NCI-H1694 treated with DMSO at 0.1 percent for 48 hours (cell line): Measurements from ENCODE around the gene MPDU1.

Source experiments
- DNase-seq: peaks from one replicate; lab custom pipeline; 2025; lab: John Stamatoyannopoulos, UW

Gene MPDU1

DNA sequence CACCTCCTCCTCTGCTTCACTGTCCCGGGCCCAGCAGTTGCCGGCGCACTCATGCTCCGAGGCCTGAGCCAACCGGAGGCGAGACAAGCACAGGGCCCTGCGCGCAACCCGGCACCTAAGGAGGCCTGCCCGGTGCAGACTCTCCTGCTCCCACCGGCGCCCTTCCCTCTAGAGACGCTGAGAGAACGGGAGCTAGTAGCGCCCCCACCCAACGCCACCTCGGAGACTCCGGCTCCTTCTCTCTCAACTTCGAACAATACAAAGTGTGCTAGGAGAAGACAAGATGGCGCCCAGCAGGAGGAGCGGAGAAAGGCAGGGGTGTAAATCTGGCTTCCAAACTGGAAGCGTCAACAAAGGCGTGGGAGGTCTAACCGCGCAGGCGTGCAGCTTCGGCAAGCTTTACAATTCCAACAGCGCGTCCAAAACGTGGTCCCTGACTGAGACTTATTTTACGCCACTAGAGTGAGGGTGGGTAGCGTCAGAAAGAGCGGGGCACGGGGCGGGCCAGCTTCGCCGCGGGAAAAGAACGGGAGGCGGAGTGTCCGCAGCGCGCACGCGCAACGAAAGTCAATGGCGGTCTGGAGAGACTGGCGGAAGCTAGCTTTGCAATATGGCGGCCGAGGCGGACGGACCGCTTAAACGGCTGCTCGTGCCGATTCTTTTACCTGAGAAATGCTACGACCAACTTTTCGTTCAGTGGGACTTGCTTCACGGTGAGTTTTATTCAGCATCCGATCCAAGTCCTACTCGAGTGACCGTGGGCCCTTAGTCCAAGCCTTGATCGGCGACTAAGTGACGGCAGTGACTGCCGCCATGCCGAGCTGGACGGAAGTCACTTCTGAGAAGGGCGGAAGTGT is at the start of gene MPDU1:
TSS of gene MPDU1 (plus strand) at position 600 of the 857 bp plus-strand sequence. CDS start at position 611, 11 bp downstream.
- peak; percentile 98 for DNase-seq

DNA sequence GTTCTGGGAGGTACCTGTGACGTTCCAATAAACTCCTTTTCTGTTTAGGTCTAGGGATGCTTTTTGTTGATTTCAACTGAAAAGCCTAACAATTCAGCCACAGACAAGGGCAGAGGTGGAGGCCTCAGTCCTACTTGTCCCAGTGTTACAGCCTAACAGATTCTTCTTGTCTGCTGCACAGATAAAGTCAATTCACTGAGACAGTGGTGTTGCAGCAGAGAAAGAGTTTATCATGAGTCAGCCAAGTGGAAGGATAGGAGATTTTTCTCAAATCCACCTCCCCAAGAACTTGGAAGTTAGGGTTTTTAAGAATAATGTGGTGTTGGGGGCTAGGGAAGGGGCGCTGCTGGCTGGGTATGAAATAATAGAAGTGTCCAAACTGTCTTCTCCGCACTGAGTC is 45.6 kb upstream of the MPDU1 start:
- DNase-seq = no peak

DNA sequence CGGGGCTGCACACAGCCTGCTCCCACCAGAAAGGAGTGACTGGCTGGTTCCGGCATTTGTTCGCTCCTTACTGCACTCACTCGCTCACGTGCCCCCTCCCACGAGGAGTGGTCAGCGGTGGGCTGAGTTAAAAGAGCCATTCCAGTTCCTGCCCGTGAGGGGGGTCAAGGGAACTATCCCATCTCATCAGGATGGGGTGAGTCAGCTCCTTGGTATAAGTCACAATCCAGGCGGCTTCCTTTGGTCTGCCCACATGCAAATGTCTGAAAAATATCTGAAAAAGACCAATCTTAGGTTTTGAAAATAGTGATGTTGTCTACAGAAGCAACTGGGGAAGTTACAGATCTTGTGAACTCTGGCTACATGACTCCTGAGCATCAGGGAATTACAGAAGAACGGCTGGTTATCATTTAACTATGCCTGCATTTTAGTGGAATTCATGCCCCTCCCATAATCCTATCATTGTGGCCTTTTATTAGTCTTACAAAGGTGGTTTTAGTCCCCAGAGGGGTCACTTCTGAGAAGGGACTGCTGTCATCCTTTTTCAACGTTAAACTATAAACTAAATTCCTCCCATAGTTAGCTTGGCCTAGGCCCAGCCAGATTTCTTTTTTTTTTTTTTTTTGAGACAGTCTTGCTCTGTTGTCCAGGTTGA is 44.6 kb upstream of the MPDU1 start:
- no peak for DNase-seq

DNA sequence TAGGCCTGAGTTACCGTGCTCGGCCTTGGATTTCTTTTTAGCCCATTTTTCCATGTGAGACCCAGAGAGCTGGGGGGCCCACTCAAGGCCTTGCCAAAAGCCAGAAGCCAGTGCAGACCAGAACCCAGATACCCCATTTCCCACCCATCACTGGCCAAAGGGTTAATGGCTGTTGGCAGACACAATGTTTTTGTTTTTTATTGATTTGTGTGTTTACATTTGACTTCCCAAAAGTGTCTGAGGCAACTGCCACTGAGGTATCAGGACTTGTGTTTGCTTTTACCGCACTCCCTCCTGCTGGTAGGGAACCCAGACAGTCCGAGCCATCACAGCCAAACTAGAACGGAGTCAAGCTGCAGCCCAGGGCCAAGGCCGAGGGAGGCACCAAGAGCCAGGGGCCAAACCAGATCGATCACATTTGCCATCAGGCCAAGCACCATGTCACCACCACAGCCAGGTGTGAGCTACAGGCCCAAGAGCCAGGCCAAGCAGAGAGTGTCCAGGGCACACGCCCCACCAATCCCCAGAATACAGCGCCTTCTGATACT is 42.5 kb upstream of the MPDU1 start:
- no peak for DNase-seq

DNA sequence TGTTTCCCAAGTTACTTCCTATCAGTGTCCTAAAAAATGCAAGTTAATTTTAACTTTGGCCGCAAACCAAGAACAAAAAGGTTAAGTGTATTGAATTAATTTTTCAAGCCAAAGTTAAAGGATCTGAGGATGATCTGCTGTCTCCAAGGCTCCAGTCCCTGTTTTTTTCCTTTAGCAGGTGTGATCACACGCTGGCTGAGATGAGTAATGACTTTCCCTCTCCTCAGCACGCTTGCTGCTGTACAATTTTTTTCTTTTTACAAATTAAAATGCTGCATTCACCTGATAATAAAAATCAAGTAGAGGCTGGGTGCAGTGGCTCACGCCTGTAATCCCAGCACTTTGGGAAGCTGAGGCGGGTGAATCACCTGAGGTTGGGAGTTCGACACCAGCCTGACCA is 38.7 kb upstream of the MPDU1 start:
- DNase-seq = no peak

DNA sequence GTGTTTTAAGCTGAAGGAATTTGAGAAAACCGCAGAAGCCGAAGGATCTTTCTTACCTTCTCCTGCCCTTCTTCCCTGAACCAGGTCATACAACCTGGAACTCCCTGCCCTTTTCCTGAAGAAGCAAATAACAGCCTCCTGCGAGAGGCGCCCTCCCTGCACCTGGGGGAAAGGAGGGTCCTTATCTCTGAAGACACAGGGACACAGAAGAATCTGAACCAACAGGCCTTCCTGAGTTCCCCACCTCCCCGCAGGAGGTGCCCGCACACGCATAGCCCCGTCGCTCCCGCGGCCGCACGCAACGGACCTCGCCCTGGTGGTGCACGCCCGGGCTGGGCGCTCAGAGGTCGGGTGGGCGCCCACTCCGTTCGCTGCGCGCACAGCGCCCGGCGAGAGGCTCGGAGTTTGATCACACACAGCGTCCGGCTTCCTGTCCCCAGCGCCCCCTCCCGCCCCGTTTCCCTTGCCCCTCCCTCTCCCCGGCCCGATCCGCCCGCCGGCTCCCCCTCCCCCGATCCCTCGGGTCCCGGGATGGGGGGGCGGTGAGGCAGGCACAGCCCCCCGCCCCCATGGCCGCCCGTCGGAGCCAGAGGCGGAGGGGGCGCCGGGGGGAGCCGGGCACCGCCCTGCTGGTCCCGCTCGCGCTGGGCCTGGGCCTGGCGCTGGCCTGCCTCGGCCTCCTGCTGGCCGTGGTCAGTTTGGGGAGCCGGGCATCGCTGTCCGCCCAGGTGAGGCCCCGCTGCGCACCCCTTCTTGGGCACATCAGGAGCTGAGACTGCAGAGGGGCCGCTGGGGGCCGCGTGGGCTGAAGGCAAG is 34.9 kb upstream of the MPDU1 start, which contains the start of gene TNFSF12:
TSS of gene TNFSF12 (plus strand) at position 474 of the 816 bp plus-strand sequence. CDS start at position 570, 96 bp downstream.
- DNase-seq = no peak

DNA sequence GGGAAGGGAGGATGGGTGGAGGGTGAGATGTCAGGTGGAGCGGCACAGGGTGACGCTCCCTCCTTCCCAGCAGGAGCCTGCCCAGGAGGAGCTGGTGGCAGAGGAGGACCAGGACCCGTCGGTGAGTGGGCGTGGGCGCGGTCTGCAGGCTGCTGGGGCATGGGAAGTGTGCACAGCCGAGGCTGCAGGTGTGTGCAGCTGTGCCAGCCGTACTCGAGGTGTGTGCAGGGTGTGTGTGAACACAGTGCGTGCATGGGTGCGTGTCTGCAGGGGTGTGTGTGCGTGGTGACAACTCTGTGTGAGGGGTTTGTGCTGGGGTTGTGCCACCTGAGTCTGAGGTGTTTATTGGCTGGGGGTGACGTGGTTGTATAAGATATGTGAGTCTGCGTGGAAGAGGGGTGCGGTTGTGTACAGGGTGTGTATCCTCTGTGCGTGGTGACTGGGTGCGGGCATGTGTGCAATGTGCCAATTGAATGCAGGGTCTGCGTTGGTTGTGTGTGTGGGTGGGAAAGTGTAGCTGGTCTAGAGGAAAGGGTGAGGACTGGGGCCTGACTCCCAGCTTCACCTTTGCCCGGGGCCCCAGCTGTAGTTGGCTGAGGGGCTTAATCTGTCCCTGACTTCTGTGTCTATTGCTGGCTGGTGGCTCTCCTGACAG is 34.1 kb upstream of the MPDU1 start:
- DNase-seq = no peak

DNA sequence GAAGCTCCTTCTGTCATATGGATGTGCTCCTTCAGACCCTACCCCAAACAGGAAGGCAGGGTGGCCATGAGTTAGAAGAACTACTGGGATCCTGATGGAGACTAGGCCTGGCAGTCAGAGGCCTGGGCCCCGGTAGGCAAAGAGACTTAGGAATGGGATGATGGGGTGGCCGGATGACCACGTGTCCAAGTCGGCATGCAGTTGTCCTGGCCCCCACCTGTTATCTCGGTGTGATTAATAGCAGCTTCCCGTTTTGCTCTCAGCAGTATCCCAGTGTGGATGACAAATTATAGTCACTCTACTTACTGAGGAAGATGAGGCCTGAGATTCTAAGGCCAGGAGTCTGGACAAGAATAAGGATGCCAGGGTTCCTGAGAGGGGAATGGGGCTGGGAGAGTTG is 33.3 kb upstream of the MPDU1 start:
- no peak for DNase-seq

DNA sequence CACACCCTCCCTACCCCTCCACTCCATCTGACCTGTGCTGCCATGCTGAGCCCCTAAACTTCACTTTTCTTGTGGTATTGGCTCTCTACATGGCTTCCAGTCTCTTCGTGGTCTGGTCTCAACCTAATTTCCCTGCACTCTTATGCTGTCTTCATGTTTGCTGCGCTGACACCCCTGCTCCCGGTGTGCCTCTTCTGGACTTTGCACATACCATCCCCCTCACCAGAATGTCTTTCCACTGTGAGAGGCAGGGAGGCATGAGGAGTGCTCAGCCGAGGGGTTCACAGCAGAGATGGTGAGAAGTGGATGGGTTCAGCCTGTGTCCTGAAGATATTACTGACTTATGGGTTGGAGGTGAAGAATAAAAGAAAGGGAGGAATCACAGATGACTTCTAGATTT is 32.3 kb upstream of the MPDU1 start:
- DNase-seq = no peak

DNA sequence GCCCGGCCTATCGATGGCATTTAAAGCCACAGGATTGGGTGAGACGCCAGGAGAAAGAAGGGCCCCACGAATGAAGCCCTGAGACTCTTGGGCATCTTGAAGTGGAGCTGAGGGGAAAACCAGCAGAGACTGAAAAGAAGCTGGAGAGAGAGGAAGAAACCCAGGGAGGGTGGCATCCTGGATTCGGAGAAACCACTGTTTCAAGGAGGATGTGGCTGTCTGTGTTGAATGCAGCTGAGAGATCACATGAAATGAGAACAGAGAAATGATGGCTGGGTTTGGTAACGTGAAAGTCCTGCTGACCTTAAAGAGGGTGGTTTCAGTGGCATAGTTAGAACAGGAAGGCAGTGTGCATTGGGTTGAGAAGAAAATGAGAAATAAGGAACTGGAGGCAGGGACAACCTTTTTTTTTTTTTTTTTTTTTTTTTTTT is 31.0 kb upstream of the MPDU1 start:
- DNase-seq = no peak

DNA sequence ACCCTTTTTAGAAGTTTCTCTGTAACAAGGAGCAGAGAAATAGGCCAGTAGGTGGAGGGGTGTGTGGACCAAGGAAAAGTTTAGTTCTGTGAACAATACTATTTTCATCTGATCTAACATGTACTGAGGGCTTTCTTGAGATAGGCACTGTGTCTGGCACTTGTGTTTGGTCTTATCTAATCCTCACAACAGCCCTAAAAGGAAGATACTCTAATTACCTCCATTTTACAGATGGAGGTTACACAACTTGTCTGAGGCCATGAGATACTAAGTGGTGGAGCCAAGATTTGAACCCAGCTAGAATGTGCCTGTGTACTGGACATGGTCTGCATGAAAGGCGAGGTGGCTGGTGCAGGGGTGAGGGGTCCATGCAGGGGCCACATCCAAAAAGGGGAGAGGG is 30.3 kb upstream of the MPDU1 start:
- DNase-seq = no peak

DNA sequence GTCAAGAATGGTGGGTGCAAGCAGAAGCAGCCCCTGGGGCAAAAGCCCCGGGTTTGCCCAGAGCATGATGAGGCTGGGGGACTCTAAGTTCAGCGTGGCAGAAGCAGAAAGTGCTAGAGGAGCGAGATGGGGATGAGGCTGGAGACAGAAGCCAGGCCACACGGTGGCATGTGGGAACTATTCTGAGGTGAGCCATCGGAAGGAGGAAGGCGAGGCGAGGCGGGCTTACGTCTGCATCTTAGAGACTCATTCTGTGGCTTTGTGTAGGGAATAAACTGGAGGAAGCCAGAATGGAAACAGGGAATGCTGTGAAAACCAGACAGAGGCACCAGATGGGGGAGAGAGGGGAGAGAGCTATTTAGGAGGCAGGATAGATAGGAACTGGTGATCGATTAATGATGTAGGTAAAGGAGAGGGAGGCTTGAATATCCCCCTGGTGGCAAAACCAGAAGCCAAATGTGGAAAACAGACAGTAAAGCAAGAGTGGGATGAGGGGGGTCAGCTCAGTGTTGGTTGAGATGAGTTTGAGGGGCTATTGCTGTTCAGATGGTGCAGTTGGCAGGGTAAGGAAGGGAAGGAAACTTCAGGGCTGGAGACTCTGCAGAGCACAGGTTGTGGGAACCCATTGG is 28.2 kb upstream of the MPDU1 start:
- DNase-seq = no peak

DNA sequence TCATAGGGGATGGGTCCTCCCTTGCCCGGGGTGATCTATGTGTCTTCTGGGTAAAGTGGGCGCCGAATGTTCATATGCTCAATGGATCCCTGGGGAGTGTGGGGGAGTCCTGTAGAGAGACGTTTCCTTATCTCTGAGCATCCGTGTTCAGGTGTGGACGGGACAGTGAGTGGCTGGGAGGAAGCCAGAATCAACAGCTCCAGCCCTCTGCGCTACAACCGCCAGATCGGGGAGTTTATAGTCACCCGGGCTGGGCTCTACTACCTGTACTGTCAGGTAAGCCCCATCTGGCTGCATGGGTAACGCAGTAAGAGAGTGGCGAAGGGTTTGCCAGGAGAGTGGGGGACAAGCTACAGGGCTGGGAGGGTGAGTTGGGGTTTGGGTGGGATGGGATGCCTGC is 27.0 kb upstream of the MPDU1 start:
- no peak for DNase-seq

DNA sequence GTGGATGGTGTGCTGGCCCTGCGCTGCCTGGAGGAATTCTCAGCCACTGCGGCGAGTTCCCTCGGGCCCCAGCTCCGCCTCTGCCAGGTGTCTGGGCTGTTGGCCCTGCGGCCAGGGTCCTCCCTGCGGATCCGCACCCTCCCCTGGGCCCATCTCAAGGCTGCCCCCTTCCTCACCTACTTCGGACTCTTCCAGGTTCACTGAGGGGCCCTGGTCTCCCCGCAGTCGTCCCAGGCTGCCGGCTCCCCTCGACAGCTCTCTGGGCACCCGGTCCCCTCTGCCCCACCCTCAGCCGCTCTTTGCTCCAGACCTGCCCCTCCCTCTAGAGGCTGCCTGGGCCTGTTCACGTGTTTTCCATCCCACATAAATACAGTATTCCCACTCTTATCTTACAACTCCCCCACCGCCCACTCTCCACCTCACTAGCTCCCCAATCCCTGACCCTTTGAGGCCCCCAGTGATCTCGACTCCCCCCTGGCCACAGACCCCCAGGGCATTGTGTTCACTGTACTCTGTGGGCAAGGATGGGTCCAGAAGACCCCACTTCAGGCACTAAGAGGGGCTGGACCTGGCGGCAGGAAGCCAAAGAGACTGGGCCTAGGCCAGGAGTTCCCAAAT is 26.4 kb upstream of the MPDU1 start:
- DNase-seq = no peak

DNA sequence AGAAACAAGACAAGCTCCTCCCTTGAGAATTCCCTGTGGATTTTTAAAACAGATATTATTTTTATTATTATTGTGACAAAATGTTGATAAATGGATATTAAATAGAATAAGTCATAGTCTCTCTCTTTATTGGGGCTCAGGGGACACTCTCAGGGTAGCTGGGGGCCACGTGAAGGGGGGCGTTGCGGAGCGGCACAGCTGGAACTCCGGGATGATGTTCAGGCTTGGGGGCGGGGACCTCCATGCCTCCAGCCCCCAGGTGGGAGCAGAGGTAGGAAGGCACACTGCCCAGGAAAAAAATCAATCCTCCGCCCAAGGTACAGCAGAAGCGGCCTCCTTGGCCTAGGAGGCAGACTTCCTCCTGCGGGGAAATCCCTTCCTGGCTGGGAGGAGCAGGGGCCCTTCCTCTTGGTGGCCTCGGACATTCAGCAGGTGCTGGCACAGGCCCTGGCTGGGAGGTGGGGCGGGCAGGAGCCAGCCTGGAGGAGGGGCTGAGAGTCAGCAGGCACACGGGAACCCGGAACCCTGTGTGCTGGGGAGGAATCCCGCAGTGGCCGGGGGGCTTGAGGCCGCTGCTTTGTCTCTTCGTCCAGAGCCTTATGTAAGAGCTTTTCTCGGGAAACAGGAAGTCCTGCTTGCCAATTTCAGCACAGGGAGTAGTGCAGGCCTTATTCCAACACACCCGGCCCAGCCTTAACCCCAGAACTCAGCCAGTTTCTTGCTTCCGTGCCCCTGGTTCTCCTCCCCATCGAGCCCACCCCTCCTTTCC is 25.7 kb upstream of the MPDU1 start:
- no peak for DNase-seq

DNA sequence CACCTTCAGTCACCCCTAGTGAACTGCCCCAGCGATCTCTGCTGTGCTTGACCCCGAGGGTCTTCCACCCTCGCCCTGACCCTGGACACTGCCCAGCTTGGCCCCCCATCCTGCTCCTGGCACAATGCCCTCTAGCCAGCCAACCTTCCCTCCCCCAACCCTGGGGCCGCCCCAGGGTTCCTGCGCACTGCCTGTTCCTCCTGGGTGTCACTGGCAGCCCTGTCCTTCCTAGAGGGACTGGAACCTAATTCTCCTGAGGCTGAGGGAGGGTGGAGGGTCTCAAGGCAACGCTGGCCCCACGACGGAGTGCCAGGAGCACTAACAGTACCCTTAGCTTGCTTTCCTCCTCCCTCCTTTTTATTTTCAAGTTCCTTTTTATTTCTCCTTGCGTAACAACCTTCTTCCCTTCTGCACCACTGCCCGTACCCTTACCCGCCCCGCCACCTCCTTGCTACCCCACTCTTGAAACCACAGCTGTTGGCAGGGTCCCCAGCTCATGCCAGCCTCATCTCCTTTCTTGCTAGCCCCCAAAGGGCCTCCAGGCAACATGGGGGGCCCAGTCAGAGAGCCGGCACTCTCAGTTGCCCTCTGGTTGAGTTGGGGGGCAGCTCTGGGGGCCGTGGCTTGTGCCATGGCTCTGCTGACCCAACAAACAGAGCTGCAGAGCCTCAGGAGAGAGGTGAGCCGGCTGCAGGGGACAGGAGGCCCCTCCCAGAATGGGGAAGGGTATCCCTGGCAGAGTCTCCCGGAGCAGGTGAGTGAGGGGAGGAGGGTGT is 24.9 kb upstream of the MPDU1 start, which contains the start of gene TNFSF13:
TSS of gene TNFSF13 (plus strand) at position 207 of the 776 bp plus-strand sequence. CDS start at position 497, 290 bp downstream.
- DNase-seq = no peak

DNA sequence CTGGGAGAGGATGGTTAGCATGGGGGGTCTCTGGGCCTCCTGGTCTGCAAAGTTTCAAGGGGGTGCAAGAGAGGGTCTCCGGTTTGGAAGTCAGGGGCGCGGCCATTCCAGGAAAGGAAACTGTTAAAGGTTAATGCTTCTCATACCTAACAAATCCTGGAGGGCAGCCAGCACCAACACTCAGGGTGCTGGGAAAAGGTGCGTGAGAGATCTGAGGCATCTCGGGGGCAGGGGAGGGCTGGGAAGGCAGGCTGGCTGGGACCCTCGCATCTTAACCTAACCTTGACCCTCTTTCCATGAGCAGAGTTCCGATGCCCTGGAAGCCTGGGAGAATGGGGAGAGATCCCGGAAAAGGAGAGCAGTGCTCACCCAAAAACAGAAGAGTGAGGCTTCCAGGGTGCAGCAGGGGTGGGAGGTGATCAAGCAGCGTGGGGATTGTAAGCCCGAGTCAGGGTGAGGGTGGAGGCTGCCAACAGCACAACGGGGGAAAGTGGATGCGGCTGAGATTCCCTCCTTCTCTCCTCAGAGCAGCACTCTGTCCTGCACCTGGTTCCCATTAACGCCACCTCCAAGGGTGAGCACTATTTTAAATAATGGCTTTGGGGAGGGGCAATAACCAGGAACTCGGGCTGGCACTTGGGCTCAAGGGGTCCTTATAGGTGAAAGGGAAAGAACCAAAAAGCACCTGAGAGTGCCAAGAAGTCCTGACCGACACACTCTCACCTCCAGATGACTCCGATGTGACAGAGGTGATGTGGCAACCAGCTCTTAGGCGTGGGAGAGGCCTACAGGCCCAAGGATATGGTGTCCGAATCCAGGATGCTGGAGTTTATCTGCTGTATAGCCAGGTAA is 24.1 kb upstream of the MPDU1 start:
- DNase-seq = no peak
